ENCODE measurements around the gene REC114.

Gene REC114

GRCh38 chr15:73467758-73468157, 24.8 kb downstream of the REC114 start:
- POLR2A ChIA-PET = no interaction called here
- DNase-seq (ENCODE audit: extremely low spot score) = no peak
- TF ChIP-seq NFRKB (IDR thresholded peaks at IDR 0.05) = no peak
- TF ChIP-seq LEF1 (IDR thresholded peaks at IDR 0.05; ENCODE audit: borderline replicate concordance) = no peak
- TF ChIP-seq ELF4 (IDR thresholded peaks at IDR 0.05) = no peak
- no peak for TF ChIP-seq TARDBP (IDR thresholded peaks at IDR 0.05)
- TF ChIP-seq, protein P1, sequence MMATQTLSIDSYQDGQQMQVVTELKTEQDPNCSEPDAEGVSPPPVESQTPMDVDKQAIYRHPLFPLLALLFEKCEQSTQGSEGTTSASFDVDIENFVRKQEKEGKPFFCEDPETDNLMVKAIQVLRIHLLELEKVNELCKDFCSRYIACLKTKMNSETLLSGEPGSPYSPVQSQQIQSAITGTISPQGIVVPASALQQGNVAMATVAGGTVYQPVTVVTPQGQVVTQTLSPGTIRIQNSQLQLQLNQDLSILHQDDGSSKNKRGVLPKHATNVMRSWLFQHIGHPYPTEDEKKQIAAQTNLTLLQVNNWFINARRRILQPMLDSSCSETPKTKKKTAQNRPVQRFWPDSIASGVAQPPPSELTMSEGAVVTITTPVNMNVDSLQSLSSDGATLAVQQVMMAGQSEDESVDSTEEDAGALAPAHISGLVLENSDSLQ (IDR thresholded peaks at IDR 0.05) = no peak
- no peak for TF ChIP-seq ZNF384 (IDR thresholded peaks at IDR 0.05)
- no peak for TF ChIP-seq ARNT (IDR thresholded peaks at IDR 0.05)
- no peak for TF ChIP-seq FOXK2 (IDR thresholded peaks at IDR 0.05)
- TF ChIP-seq SP1 (IDR thresholded peaks at IDR 0.05) = no peak
- TF ChIP-seq BHLHE40 (IDR thresholded peaks at IDR 0.05; ENCODE audit: borderline replicate concordance) = no peak
- no peak for TF ChIP-seq L3MBTL2 (conservative IDR thresholded peaks at IDR 0.05)
- TF ChIP-seq HDGF (IDR thresholded peaks at IDR 0.05; ENCODE audit: borderline replicate concordance) = no peak
- no peak for TF ChIP-seq FOXM1 (IDR thresholded peaks at IDR 0.05; ENCODE audit: borderline replicate concordance)
- TF ChIP-seq SUZ12 (IDR thresholded peaks at IDR 0.05) = no peak
- no peak for TF ChIP-seq FOXA1 (IDR thresholded peaks at IDR 0.05)
- no peak for TF ChIP-seq CTBP1 (IDR thresholded peaks at IDR 0.05; ENCODE audit: borderline replicate concordance)
- CTCF ChIA-PET = interaction anchor here (0.7 kb wide), 1 partner anchor 203 kb away, joined by 3 read pairs; no protein-coding TSS in a partner anchor

DNA sequence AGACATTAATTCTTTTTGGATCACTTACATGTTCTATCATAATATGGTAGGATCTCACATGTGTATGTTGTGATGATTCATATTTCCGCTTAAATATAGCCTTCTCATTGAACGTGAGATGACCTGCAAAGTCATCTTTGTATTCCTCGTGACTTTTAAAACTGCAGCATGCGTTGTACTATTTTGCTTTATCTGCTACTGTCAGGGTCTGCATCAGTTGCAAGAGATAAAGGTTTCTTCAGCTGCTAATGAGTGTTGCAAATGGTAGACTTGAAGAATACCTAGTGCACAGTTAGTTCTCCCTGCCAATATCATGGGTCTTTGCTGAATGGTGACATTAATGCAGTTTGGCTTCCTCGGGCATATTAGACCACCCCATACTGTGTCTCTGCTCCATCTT, 31.8 kb downstream of the REC114 start:
- TF ChIP-seq FOXA1 (IDR thresholded peaks at IDR 0.05) = no peak
- TF ChIP-seq L3MBTL2 (conservative IDR thresholded peaks at IDR 0.05) = no peak
- no peak for TF ChIP-seq SUZ12 (IDR thresholded peaks at IDR 0.05)
- no peak for TF ChIP-seq SP1 (IDR thresholded peaks at IDR 0.05)
- no peak for TF ChIP-seq CTBP1 (IDR thresholded peaks at IDR 0.05; ENCODE audit: borderline replicate concordance)
- no peak for TF ChIP-seq FOXK2 (IDR thresholded peaks at IDR 0.05)
- no peak for TF ChIP-seq ARNT (IDR thresholded peaks at IDR 0.05)
- no peak for TF ChIP-seq LEF1 (IDR thresholded peaks at IDR 0.05; ENCODE audit: borderline replicate concordance)
- TF ChIP-seq ZNF384 (IDR thresholded peaks at IDR 0.05) = no peak
- TF ChIP-seq FOXM1 (IDR thresholded peaks at IDR 0.05; ENCODE audit: borderline replicate concordance) = no peak
- TF ChIP-seq TARDBP (IDR thresholded peaks at IDR 0.05) = no peak
- TF ChIP-seq, protein P1 (IDR thresholded peaks at IDR 0.05) = no peak
- TF ChIP-seq BHLHE40 (IDR thresholded peaks at IDR 0.05; ENCODE audit: borderline replicate concordance) = no peak
- TF ChIP-seq NFRKB (IDR thresholded peaks at IDR 0.05) = no peak
- TF ChIP-seq ELF4 (IDR thresholded peaks at IDR 0.05) = no peak
- TF ChIP-seq HDGF (IDR thresholded peaks at IDR 0.05; ENCODE audit: borderline replicate concordance) = no peak
- POLR2A ChIA-PET = no interaction called here
- CTCF ChIA-PET = no interaction called here
- DNase-seq (ENCODE audit: extremely low spot score) = no peak

GRCh38 chr15:73476704-73477216, 33.8 kb downstream of the REC114 start:
- POLR2A ChIA-PET = no interaction called here
- CTCF ChIA-PET = no interaction called here
- no peak for DNase-seq (ENCODE audit: extremely low spot score)
- no peak for TF ChIP-seq HDGF (IDR thresholded peaks at IDR 0.05; ENCODE audit: borderline replicate concordance)

DNA sequence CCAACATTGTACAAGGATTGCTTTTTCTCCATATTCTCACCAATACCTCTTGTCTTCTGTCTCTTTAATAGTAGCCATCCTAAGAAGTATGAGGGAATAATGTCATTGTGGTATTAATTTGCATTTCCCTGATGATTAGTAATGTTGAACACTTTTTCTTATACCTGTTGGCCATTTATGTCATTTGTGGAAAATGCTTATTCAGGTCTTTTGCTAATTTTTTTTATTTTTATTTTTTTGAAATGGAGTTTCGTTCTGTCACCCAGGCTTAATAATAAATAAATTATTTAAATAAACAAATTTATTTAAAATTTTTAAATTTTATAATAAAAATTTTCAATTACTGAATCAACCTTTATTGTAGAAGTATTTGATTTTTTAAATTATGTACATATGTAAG, 37.1 kb downstream of the REC114 start:
- TF ChIP-seq BHLHE40 (IDR thresholded peaks at IDR 0.05; ENCODE audit: borderline replicate concordance) (no peak), TARDBP (IDR thresholded peaks at IDR 0.05) (no peak), L3MBTL2 (conservative IDR thresholded peaks at IDR 0.05) (no peak), FOXM1 (IDR thresholded peaks at IDR 0.05; ENCODE audit: borderline replicate concordance) (no peak), HDGF (IDR thresholded peaks at IDR 0.05; ENCODE audit: borderline replicate concordance) (no peak), NFRKB (IDR thresholded peaks at IDR 0.05) (no peak), SUZ12 (IDR thresholded peaks at IDR 0.05) (no peak), FOXK2 (IDR thresholded peaks at IDR 0.05) (no peak), FOXA1 (IDR thresholded peaks at IDR 0.05) (no peak), SP1 (IDR thresholded peaks at IDR 0.05) (no peak), ELF4 (IDR thresholded peaks at IDR 0.05) (no peak), LEF1 (IDR thresholded peaks at IDR 0.05; ENCODE audit: borderline replicate concordance) (no peak), CTBP1 (IDR thresholded peaks at IDR 0.05; ENCODE audit: borderline replicate concordance) (no peak), ZNF384 (IDR thresholded peaks at IDR 0.05) (no peak), ARNT (IDR thresholded peaks at IDR 0.05) (no peak)
- TF ChIP-seq, protein P1 (IDR thresholded peaks at IDR 0.05) = no peak
- no peak for DNase-seq (ENCODE audit: extremely low spot score)
- ChIA-PET CTCF (no interaction called here), POLR2A (no interaction called here)

- no peak for TF ChIP-seq LEF1 (IDR thresholded peaks at IDR 0.05; ENCODE audit: borderline replicate concordance)
- no peak for TF ChIP-seq NFRKB (IDR thresholded peaks at IDR 0.05)
- no peak for TF ChIP-seq FOXA1 (IDR thresholded peaks at IDR 0.05)
- no peak for TF ChIP-seq CTBP1 (IDR thresholded peaks at IDR 0.05; ENCODE audit: borderline replicate concordance)
- TF ChIP-seq BHLHE40 (IDR thresholded peaks at IDR 0.05; ENCODE audit: borderline replicate concordance) = no peak
- TF ChIP-seq TARDBP (IDR thresholded peaks at IDR 0.05) = no peak
- no peak for TF ChIP-seq ARNT (IDR thresholded peaks at IDR 0.05)
- no peak for TF ChIP-seq SP1 (IDR thresholded peaks at IDR 0.05)
- TF ChIP-seq FOXM1 (IDR thresholded peaks at IDR 0.05; ENCODE audit: borderline replicate concordance) = no peak
- no peak for TF ChIP-seq FOXK2 (IDR thresholded peaks at IDR 0.05)
- TF ChIP-seq ELF4 (IDR thresholded peaks at IDR 0.05) = no peak
- TF ChIP-seq, protein P1 (IDR thresholded peaks at IDR 0.05) = no peak
- no peak for TF ChIP-seq L3MBTL2 (conservative IDR thresholded peaks at IDR 0.05)
- TF ChIP-seq HDGF (IDR thresholded peaks at IDR 0.05; ENCODE audit: borderline replicate concordance) = no peak
- TF ChIP-seq SUZ12 (IDR thresholded peaks at IDR 0.05) = no peak
- no peak for TF ChIP-seq ZNF384 (IDR thresholded peaks at IDR 0.05)
- CTCF ChIA-PET = no interaction called here
- POLR2A ChIA-PET = no interaction called here
- no peak for DNase-seq (ENCODE audit: extremely low spot score)
These were observed 39.2 kb downstream of the REC114 start for GRCh38 chr15:73482166-73482565.

Data from HEK293T (cell line).